ENCODE results near the gene SHISA8. TPM values are rescaled to one million over a fixed set of nuclear protein-coding genes. Genes with fewer than 3 reads are reported as not detected.
A peak's percentile ranks its signal among the peaks of the same experiment; 100 is the strongest.

The SHISA8 gene
- total and polyA plus RNA-seq, 10 of the 15 experiments (the other 5 are each of a cell fraction or from before 2014, with no cell fraction given) = 0.06 to 10.1 (median 0.25) TPM

DNA sequence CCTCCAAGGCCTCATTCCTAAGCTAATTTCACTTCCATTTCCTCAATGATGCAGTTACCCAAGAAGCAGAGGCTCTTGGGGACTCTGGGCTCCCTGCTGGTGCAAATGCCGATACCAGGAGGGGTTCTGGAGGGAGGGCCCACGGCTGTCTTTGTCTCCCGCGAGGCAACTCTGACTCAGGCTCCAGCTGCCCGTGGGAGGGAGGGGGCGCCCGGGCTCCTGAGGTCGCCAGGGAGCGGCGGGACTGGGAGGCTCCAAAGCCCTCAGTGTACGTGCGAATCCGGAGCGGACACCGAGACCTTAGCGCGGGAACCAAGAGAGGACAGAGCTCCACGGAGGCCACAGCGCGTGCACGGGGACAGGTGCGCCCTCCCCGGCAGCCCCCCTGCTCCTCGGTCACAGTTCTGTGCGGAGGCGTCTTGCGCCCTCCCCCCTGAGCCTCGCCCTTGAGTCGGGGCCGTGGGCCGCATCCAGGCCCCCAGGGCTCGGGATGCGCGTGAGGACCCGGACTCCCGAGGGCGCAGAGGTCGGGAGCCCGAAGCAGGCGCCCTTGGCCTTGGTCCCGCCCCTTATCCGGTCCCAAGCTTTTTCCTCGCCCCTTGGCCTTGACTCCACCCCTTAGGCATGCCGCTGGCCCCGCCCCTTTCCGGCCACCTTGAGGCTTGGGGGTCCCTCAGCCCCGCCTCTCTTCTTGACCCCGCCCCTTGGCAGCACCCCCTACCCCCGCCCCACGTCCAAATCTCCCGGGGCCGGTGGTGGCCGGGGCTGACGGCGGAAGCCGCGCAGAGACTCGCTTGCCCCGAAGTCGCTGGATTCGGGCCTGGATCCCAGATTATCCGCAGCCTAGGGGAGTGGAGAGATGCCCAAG, 4.7 kb upstream of the SHISA8 start (continued):
- TF ChIP-seq GABPA (IDR thresholded peaks at IDR 0.05; ENCODE audit: low read depth) (no peak), POLR2AphosphoS5 (IDR thresholded peaks at IDR 0.05; ENCODE audit: low read length) (peak; percentile 75; the same call in 1 of the 2 replicates), NRF1 (conservative IDR thresholded peaks at IDR 0.05; ENCODE audit: low read depth, low read length) (no peak), SUZ12 (IDR thresholded peaks at IDR 0.05; ENCODE audit: unreplicated experiment) (no peak), BHLHE40 (IDR thresholded peaks at IDR 0.05; ENCODE audit: borderline replicate concordance in 1 of 2, low read depth in 2 of 2, low read length in 1 of 2) (peak; percentile 6 to 82; a peak in 2 of 4 replicates), ZNF622 (IDR thresholded peaks at IDR 0.05) (no peak), STAT3 (IDR thresholded peaks at IDR 0.05; ENCODE audit: low read depth, low read length) (no peak), RCOR1 (conservative IDR thresholded peaks at IDR 0.05; ENCODE audit: low read depth, low read length) (peak; percentile 12; the same call in 1 of the 2 replicates), SREBF1 (IDR thresholded peaks at IDR 0.05; ENCODE audit: low read length) (no peak), NFYB (IDR thresholded peaks at IDR 0.05; ENCODE audit: insufficient read depth, low read depth, low read length) (no peak), POLR2AphosphoS2 (IDR thresholded peaks at IDR 0.05; ENCODE audit: low read depth, low read length) (peak; percentile 98), CBX3 (IDR thresholded peaks at IDR 0.05; ENCODE audit: borderline replicate concordance, low read depth) (no peak), RAD21 (IDR thresholded peaks at IDR 0.05; ENCODE audit: insufficient read depth, low read depth, low read length) (no peak), RELA (IDR thresholded peaks at IDR 0.05; ENCODE audit: borderline replicate concordance, partially characterized antibody) (no peak), TBL1XR1 (IDR thresholded peaks at IDR 0.05; ENCODE audit: low read depth, low read length) (0 out of 2 replicates have a peak, but pooled peaks have one; percentile 10)
- TF ChIP-seq, protein P1, sequence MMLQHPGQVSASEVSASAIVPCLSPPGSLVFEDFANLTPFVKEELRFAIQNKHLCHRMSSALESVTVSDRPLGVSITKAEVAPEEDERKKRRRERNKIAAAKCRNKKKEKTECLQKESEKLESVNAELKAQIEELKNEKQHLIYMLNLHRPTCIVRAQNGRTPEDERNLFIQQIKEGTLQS (IDR thresholded peaks at IDR 0.05; ENCODE audit: borderline replicate concordance, extremely low read depth, low read depth, low read length) = no peak
- TF ChIP-seq, protein P2, sequence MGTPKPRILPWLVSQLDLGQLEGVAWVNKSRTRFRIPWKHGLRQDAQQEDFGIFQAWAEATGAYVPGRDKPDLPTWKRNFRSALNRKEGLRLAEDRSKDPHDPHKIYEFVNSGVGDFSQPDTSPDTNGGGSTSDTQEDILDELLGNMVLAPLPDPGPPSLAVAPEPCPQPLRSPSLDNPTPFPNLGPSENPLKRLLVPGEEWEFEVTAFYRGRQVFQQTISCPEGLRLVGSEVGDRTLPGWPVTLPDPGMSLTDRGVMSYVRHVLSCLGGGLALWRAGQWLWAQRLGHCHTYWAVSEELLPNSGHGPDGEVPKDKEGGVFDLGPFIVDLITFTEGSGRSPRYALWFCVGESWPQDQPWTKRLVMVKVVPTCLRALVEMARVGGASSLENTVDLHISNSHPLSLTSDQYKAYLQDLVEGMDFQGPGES (IDR thresholded peaks at IDR 0.05) = no peak
- TF ChIP-seq, protein P3, sequence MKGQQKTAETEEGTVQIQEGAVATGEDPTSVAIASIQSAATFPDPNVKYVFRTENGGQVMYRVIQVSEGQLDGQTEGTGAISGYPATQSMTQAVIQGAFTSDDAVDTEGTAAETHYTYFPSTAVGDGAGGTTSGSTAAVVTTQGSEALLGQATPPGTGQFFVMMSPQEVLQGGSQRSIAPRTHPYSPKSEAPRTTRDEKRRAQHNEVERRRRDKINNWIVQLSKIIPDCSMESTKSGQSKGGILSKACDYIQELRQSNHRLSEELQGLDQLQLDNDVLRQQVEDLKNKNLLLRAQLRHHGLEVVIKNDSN (IDR thresholded peaks at IDR 0.05; ENCODE audit: borderline replicate concordance, extremely low read length, insufficient read depth, low read depth, low read length) = no peak
- TF ChIP-seq, protein P4, sequence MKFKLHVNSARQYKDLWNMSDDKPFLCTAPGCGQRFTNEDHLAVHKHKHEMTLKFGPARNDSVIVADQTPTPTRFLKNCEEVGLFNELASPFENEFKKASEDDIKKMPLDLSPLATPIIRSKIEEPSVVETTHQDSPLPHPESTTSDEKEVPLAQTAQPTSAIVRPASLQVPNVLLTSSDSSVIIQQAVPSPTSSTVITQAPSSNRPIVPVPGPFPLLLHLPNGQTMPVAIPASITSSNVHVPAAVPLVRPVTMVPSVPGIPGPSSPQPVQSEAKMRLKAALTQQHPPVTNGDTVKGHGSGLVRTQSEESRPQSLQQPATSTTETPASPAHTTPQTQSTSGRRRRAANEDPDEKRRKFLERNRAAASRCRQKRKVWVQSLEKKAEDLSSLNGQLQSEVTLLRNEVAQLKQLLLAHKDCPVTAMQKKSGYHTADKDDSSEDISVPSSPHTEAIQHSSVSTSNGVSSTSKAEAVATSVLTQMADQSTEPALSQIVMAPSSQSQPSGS (IDR thresholded peaks at IDR 0.05; ENCODE audit: low read length) = no peak
- TF ChIP-seq, protein P5, sequence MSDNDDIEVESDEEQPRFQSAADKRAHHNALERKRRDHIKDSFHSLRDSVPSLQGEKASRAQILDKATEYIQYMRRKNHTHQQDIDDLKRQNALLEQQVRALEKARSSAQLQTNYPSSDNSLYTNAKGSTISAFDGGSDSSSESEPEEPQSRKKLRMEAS (IDR thresholded peaks at IDR 0.05; ENCODE audit: low read depth, low read length) = 0 out of 2 replicates have a peak, but pooled peaks have one; percentile 14
- TF ChIP-seq, protein P6, sequence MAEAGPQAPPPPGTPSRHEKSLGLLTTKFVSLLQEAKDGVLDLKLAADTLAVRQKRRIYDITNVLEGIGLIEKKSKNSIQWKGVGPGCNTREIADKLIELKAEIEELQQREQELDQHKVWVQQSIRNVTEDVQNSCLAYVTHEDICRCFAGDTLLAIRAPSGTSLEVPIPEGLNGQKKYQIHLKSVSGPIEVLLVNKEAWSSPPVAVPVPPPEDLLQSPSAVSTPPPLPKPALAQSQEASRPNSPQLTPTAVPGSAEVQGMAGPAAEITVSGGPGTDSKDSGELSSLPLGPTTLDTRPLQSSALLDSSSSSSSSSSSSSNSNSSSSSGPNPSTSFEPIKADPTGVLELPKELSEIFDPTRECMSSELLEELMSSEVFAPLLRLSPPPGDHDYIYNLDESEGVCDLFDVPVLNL (IDR thresholded peaks at IDR 0.05; ENCODE audit: low read depth, low read length) = no peak
- TF ChIP-seq, protein P7, sequence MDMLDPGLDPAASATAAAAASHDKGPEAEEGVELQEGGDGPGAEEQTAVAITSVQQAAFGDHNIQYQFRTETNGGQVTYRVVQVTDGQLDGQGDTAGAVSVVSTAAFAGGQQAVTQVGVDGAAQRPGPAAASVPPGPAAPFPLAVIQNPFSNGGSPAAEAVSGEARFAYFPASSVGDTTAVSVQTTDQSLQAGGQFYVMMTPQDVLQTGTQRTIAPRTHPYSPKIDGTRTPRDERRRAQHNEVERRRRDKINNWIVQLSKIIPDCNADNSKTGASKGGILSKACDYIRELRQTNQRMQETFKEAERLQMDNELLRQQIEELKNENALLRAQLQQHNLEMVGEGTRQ (IDR thresholded peaks at IDR 0.05; ENCODE audit: borderline replicate concordance, low read depth, low read length) = no peak
